GM18951 (cell line): ENCODE measurements around the gene ELOB.

Experiments
- POLR2A ChIP-seq: IDR thresholded peaks from 4 replicates; pipeline ENCODE4 v1.6.1; 2011; ENCODE audit warnings: mild to moderate bottlenecking; ENCODE audit not compliant: insufficient read length, insufficient read depth; ENCODE audit errors: extremely low read depth
- in situ Hi-C: fragments of 300-500 bp; cut with MboI; formaldehyde crosslinking; loops from one replicate; pipeline ENCODE4 v1.12.0; 2022; ENCODE audit warnings: low sequenced_read_pairs, mixed read lengths, inconsistent platforms; ENCODE audit not compliant: unreplicated experiment

ELOB gene

DNA sequence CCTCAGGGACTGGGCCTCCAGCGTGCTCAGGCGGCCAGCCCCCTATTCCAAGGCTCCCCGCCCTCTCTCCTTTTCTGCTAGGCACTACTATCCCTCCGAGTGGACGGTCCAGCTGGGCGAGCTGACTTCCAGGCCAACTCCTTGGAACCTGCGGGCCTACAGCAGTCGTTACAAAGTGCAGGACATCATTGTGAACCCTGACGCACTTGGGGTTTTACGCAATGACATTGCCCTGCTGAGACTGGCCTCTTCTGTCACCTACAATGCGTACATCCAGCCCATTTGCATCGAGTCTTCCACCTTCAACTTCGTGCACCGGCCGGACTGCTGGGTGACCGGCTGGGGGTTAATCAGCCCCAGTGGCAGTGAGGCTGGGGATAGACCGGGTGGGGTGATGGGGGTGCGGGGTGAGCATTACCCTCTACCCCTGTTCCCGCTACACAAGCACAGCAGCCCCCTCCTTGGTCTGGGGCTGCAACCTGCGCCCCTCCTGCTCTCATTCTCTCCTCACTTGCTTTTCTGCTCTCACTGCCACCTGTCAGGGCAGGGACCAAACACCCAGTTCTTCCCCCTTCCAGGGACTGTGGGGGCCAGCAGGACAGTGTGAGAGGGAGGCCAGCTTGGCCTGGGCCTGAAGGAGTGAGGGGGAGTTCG, 22.3 kb upstream of the ELOB start:
- in situ Hi-C loops = no loop called here
- no peak for TF ChIP-seq POLR2A

DNA sequence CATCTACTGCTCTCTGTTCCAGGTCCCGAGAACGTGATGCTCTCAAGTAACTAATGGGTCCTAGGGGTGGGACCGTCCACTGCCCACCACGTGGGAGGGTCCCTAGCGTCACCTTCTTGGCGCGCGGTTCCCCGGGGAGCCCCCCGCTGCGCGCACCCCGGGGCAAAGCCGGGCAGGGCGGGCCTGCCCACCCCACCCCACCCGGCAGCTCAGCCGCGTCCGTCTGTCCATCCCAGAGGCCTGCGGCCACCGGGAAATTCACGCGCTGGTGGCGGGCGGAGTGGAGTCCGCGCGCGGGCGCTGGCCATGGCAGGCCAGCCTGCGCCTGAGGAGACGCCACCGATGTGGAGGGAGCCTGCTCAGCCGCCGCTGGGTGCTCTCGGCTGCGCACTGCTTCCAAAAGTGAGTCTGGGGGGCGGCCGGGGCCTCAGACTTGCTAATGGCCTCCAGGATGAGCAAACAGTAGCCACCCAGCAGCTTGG, 21.7 kb upstream of the ELOB start:
- TF ChIP-seq POLR2A = no peak
- in situ Hi-C loops = no loop called here

DNA sequence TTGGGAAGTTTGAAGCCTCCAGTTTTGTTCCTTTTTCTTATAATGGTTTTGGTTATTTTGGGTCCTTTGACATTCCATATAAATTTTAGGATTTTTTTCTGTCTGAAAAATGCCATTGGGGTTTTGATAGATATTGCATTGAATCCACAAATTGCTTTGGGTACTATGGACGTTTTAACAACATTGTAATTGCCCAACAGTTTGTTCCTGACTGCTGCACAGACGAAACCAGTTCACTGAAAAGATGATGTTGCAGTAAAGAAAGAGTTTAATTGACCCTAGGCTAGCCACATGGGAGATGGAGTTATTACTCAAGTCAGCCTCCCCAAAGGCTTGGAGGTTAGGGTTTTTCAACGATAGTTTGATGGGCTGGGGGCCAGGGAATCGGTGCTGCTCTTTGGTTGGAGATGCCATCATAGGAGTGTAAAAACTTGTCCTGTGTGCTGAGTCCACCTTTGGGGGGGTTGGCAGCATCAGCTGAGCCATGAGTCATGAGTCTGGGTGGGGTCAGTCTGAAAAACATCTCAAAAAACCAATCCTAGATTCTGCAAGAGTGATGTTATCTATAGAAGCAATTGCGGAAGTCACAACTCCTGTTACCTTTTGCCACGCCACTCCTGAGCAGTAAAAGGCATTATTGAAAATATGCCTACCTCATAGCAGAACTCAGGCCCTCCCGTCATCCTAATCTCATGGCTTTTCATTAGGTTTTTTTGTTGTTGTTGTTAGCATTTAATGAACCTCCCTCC, 18.5 kb upstream of the ELOB start:
- no peak for TF ChIP-seq POLR2A
- in situ Hi-C loops = no loop called here

DNA sequence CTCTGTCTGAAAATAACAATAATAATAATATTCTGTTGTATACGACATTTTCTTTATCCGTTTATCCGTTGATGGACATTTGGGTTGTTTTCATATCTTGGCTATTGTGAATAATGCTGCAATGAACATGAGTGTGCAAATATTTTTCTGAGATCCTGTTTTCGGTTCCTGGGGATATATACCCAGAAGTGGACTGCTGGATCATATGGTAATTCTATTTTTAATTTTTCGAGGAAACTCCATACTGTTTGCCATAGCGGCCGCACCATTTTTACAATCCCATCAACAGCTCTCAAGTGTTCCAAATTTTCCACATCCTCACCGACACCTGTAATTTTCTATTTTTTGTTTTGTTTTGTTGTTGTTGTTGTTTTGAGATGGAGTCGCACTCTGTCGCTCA, 15.9 kb upstream of the ELOB start:
- in situ Hi-C loops = no loop called here
- TF ChIP-seq POLR2A = no peak

DNA sequence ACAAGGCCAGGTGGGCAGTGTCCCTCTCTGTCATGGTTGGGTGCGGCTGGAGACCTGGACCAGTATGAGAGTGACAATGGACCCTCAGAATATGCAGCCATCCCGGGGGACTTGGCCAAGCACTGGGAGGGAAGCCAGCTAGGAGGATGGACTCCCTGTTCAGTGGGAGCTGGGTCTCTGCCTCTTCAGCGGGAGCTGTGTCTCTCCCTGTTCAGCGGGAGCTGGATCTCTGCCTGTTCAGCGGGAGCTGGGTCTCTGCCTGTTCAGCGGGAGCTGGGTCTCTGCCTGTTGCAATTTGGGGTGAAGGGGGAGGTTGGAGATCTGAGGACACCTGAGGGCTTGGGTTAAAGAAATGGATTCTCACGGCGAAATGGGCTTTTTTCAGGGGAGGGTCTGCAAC, 14.1 kb upstream of the ELOB start:
- TF ChIP-seq POLR2A = no peak

DNA sequence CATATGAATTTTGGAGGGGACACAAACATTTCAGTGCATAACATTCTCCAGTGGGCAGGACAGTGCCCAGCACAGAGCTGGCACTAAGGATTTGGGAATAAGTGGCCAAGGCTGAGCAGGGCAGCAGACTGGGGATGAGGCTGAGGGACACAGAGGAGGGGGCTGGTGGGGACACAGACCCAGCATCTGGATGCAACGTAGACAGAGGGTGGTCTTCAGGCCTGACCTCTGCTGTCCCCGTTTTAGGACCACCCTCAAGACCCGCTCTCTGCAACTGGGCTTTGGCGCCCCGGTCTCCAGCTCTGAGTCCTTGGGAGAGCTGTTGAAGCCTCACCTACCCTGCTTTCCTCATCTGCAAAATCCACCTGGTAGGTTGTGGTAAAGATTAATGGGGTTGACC, 13.6 kb upstream of the ELOB start:
- no peak for TF ChIP-seq POLR2A
- in situ Hi-C loops = no loop called here

More for the DNA sequence above, 14.1 kb upstream of the ELOB start:
- in situ Hi-C loops = no loop called here

DNA sequence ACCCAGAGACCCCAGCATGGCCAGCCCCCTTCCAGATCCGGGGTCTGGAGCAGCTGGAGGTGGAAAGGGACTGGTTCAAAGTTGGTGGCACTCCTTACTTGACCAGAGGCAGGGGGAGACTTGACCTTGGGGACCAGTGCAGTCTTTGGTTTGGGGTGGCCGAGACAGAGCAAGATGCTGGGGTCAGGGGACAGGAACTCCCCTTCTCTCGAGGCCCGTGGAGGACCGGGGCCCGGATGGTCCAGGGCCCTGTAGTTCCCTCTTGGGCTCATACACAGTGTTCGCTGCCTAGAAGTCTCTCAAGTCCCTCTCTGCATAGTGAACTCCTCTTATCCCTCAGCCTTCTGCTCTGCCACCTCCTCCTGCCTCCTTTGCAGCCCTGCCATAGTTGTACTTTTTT, 10.9 kb upstream of the ELOB start:
- in situ Hi-C loops = no loop called here
- no peak for TF ChIP-seq POLR2A

DNA sequence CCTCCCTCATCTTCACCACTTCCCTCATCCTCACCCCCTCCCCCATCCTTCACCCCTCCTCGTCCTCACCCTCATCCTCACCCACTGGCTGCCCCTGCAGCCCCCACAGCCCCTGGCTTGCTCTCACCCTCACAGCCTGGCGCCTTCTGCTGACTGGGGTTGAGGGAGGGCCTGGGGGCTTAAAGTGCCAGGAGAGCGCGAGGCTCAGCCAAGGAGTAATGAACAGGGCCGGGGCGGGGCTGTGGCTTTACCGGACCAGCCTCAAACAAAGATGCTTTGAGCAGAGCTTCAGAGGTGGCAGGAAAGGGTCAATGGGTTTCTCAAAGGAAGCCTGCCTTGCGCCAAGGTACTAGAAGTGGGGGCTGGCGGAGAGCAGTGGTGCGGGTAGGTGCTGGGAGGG, 10.3 kb upstream of the ELOB start, which contains the start of gene PRSS33:
TSS of gene PRSS33 (minus strand) at position 155 of the 400 bp plus-strand sequence. CDS start 1,013 bp downstream, outside the sequence.
- in situ Hi-C loops = no loop called here
- no peak for TF ChIP-seq POLR2A

DNA sequence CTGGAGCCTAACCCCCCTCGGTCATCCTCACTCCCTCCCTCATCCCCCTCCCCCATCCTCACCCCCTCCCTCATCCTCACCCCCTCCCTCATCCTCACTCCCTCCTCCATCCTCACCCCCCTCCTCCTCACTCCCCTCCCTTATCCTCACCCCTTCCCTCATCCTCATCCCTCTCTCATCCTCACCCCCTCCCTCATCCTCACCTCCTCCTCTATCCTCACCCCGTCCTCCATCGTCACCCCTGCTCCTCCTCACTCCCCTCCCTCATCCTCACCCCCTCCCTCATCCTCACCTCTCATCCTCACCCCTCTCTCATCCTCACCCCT, 9.7 kb upstream of the ELOB start:
- no peak for TF ChIP-seq POLR2A
- in situ Hi-C loops = no loop called here

DNA sequence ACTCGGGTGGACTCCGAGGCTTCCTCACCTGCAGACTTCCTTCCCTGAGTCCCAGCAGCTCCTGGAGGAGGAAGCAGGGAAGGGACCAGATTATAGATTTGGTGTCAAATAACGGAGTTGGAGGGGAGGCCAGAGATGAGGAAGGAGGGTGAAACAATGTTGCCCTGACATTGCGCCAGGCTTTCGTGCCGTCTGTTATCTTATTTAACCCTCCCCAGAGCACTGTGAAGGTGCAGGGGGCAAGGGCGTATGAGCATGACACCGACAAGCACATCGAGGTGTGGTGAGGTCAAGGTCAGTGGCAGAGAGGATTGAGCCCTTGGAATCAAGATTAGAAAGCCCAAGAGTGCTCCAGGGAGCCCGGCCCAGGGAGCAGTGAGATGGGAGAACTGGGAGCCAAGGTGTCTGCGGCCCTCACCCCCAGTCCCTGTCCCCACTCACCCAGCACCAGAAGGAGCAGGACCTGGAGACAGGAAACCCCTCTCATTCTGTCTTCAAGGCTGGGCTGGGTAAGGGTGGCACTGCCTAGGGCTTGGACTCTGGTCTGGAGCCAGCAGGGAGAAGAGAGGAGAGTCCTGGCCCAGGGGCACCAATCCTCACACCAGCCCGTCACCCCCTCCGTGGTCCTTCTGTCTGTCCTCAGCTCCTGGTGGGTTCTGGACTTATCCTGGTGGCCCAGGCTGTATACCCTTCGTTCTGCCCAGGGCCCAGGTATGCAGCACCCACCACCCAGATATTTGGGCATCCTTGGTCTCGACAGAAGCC, 9.2 kb upstream of the ELOB start:
- in situ Hi-C loops = no loop called here
- no peak for TF ChIP-seq POLR2A

DNA sequence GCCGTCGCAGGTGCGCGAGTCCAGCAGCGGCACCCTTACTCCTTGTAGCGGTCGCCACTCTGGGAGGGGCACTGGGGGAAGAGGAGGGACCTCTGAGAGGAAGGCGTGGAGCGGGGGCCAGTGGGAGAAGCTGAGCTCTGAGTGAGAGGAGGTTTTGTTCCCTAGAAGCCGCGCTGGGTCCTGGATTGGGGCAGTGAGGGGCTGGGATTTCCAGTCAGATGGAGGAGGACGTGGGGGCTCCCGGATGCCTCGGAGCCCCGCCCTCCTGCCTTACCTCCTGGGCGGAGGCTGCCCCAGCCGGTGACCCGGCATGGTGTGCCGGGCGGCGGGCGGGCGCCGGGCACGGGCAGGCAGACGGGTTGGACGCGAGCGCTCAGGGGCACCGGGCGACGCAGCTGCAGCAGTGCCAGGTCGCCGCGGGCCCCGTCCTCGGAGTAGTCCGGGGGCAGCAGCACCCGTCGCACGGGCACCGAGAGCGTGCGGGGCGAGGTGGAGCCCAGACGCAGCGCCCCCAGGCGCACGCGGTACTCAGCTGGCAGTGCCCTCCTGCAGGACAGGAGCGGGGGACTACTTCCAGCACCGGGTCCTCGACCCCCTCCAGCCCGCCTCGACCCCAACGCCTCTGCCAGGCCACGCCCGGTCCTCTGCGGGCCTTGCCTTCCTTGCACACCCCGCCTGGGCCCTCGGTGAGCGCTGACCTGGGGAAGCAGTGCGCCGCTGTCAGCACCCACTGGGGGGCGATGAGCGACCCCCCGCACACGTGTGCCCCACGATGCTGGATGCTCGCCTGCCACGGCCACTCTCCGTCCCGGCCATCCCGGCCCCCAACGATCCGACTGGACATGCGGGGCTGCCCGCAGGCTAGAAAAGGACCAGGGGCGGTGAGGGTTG, 8.3 kb upstream of the ELOB start:
- TF ChIP-seq POLR2A = no peak
- in situ Hi-C loops = no loop called here

DNA sequence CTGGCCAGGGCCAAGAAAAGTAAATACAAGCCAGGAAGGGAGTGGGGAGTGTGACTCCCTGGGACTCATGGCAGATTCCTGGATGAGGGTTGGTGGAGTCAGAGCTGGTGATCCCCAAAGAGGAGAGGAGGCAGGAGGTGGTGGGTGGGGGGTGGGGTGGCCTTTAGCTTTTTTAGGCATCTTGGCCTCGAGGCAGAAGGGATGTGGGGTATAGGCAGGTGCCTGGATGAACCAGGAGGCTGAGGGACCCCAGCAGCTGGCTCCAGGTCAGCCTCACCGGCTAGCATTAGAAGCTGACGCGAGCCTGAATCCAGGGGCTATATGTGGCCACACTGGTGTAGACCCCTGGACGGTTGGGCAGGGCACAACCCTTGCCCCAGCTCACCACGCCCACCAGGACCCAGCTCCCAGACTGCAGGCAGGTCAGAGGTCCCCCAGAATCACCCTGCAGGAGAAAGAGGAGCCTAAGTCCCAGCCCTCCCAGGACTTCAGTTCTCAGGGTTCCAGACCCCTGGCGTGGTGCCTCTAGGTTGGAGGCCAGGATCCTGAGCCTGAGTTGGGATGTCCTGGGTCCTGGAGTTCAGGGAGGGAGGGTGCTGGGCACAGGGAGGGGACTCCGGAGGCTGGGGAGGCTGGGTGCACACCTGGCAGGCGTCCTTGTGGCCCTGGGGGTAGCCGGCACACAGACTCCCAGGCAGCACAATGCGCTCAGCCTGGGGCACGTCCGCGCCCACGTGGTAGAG, 7.4 kb upstream of the ELOB start:
- no peak for TF ChIP-seq POLR2A
- in situ Hi-C loops = no loop called here
